Gastrocnemius medialis (tissue), 4 donors: ENCODE data around the gene SFT2D2.

Source experiments
- CTCF ChIP-seq, 5 experiments: fragments of 450-650 bp in 3 of 5; fragments of 200-600 bp in 2 of 5; sonication (generic) in 2 of 5; IDR thresholded peaks in 4 of 5; conservative IDR thresholded peaks in 1 of 5; 1 replicate in 4 of 5; 2 replicates in 1 of 5; pipeline ENCODE4 v1.5.1; 2016 to 2019; ENCODE audit warnings: antibody characterized with exemption in 5 of 5, mild to moderate bottlenecking in 3 of 5, moderate library complexity in 3 of 5
- POLR2A ChIP-seq, 2 donors: fragments of 450-650 bp; IDR thresholded peaks; one replicate each; pipeline ENCODE4 v1.6.1; 2017; ENCODE audit warnings: antibody characterized with exemption in 2 of 2, mild to moderate bottlenecking in 2 of 2, moderate library complexity in 2 of 2

DNA sequence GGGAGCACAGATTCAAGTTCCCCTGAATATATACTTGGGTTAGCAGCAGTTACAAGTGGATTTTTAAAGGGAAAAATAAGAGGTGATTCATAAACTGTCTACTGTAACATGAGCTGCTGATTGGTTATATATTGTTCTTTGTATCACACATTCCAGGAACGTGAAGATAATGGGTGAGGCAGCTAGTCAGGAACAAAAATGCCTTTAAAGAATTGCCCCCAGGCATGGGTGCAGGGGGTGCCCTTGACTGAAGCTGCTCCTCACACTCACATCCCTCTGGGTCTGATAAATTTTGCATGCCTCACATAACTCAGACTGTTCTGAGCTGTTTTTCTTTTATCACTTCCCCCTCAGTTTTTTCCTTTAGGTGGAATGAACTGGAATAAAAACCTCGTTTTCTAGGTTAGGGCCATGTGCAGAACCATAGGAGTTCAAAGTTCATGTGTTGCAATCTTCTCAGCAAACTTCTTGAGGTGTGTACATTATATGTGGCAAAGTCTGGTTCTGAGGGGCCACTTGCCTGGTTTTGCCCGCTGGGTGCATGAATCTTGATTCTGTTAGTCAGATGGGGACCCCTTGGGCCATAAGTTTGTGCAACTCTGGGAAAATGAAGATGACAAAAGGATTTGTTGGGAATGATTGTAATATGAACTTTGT is 76.0 kb downstream of the SFT2D2 start:
- no peak for TF ChIP-seq POLR2A (IDR thresholded peaks at IDR 0.05)
- no peak for TF ChIP-seq CTCF (IDR thresholded peaks at IDR 0.05 in 4 of 5, conservative IDR thresholded peaks at IDR 0.05 in 1 of 5)
